Measurements from ENCODE around the gene AIPL1.

Gene AIPL1

DNA sequence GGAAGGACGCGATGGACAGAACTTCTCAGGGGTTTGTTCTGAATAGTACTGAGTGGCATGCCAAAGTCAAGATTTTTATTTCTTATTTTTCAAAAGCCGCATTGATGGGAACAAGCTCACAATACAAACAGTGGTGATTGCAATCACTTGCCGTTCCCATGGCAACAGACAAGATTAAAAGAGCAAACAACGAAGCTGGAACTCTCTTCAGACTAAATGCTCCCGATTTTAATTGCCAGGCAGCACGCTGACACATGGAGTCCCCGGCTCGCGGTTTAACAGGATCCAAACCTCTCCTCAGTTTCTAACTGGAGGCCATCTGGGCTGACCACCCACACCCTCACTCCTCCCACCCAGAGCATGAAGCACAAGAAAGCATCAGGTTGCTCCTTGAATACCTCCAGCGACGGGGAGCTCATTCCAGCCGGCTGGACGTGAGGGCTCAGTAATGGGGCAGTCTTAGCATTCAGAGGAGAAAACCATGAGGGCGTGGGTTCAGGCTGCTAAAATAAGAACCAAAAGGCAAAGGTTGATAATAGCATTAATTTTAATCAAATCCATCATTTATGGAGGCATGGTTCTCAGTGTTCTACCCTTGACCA, 41.5 kb downstream of the AIPL1 start:
- no peak overlapping the region for H3K4me3 ChIP-seq (ENCODE audit: low read depth, low read length)
- no peak for DNase-seq (ENCODE audit: low read depth)
- TF ChIP-seq, protein P1, sequence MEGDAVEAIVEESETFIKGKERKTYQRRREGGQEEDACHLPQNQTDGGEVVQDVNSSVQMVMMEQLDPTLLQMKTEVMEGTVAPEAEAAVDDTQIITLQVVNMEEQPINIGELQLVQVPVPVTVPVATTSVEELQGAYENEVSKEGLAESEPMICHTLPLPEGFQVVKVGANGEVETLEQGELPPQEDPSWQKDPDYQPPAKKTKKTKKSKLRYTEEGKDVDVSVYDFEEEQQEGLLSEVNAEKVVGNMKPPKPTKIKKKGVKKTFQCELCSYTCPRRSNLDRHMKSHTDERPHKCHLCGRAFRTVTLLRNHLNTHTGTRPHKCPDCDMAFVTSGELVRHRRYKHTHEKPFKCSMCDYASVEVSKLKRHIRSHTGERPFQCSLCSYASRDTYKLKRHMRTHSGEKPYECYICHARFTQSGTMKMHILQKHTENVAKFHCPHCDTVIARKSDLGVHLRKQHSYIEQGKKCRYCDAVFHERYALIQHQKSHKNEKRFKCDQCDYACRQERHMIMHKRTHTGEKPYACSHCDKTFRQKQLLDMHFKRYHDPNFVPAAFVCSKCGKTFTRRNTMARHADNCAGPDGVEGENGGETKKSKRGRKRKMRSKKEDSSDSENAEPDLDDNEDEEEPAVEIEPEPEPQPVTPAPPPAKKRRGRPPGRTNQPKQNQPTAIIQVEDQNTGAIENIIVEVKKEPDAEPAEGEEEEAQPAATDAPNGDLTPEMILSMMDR (IDR thresholded peaks at IDR 0.05; ENCODE audit: insufficient read depth, low read depth, low read length, missing control alignments) = no peak

DNA sequence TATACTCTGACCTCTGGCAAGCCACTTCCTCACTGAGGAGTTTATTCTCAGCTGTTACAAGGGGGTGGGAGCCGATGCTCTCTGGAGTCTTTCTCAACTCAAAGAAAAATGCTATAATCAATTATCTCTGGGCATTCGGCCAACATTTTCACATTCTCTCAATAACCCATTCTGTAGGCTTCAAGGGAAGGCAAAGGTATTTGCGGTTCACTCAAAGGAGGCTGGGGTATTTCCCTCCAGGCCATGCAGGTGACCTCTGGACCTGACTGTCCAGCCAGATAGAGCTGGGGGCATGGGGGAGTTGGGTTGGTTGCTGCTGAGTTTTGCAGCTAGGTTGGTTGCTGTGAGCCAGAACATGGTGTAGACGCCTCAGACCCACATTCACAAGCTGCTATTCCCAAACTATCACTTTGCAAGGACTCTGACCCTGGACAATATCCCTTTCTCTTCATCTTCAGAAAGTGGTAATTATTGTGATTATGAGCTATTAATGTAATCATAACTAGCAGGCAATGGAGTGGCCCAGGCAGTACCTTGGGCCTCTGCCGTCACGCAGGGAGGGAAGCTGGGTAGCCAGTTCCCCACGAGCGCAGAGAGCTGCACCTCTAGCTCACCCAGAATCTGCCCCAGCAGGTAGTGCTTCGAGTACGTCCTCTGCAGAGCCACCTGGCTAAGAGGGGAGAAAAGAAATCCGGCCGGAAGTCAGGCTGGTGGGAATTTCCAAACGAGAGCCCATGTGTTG, 42.1 kb downstream of the AIPL1 start:
- H3K4me3 ChIP-seq (ENCODE audit: low read depth, low read length) = no peak overlapping the region
- TF ChIP-seq, protein P1 (IDR thresholded peaks at IDR 0.05; ENCODE audit: insufficient read depth, low read depth, low read length, missing control alignments) = no peak
- DNase-seq (ENCODE audit: low read depth) = no peak

DNA sequence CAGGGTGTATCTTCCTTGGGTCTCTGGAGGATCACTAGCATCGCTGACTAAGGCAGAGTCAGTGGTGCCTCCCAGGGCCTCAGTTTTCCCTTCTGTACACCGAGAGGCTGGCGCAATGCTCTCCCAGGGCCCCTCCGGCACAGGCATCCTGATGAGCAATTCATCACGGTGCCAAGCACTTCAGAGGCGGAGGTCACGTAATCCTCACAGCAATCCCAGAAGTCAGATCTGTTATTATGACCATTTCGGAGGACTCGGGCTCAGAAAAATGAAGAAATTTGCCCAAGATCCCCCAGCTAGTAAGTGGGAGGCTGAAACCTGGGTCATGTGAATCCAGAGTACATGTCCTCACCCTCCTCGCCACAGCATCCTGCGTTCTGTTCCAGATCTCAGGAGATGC, 46.5 kb downstream of the AIPL1 start:
- TF ChIP-seq, protein P1 (IDR thresholded peaks at IDR 0.05; ENCODE audit: insufficient read depth, low read depth, low read length, missing control alignments) = no peak
- H3K4me3 ChIP-seq (ENCODE audit: low read depth, low read length) = no peak overlapping the region
- DNase-seq (ENCODE audit: low read depth) = no peak

DNA sequence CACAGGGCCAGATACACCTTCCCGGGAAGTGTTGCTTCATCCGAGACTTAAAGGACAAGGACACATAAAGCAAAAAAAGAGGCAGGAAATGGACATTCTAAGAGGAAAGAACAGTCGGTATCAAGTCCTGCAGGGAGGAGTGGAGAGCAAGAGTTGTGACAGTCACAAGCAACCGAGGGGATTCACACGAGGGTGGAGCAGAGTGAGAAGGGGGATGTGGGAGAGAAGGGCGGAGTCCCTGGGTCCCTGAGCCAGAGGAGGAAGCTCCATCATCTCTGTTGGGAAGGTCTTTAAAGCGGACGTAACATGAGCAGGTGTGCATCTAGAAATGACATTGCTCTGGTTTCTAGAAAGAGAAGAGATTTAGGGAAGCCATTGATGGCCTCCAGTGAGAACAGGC, 47.1 kb downstream of the AIPL1 start:
- TF ChIP-seq, protein P1 (IDR thresholded peaks at IDR 0.05; ENCODE audit: insufficient read depth, low read depth, low read length, missing control alignments) = no peak
- no peak overlapping the region for H3K4me3 ChIP-seq (ENCODE audit: low read depth, low read length)

DNA sequence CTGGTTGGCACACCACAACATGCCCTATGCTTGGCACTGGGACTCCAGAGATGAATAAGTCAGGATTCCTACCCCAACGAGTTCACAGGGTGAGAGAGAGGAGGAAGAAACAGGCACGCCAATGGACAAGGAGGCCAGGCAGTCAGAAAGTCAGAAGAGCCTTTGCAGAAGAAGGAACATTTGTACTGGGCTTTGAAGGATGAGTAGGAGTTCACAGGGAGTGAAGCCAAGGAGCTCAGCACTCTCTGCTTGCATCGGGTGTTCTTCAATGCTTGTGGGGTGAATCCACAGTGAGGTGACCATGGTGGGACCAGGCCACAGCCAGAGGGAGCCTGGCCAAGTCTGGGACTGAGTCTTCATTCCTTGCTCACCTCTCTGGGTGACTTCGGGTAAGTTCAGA, 47.5 kb downstream of the AIPL1 start:
- no peak overlapping the region for H3K4me3 ChIP-seq (ENCODE audit: low read depth, low read length)
- TF ChIP-seq, protein P1 (IDR thresholded peaks at IDR 0.05; ENCODE audit: insufficient read depth, low read depth, low read length, missing control alignments) = no peak
- DNase-seq (ENCODE audit: low read depth) = no peak

More for the DNA sequence above, 47.1 kb downstream of the AIPL1 start:
- DNase-seq (ENCODE audit: low read depth) = no peak

DNA sequence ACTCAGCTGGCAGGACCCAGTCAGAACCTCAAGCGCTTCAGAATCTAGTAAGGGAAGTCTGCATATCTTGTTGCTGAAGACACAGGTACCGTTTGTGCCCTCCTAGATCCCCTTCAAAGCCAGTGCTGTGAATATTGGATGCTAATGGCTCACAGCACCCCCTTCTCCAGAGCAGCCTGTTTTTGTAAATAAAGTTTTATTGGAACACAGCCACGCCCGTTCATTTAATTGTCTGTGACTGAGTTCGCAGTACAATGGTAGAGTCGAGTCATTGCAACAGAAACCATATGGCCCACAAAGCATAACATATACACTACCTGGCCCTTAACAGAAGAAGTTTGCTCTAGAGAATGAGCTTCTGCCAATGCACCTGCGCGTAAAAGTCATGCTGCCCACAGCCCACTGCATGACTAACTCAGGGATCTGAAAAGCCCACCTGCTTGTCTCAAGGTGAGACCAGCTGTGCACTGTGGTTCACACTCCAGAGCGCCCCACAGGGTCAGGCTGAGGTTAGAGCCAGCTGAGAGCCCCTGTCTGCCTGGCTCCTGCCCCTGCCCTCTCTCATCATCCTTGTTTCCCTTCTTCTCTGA, 48.8 kb downstream of the AIPL1 start:
- no peak for DNase-seq (ENCODE audit: low read depth)
- H3K4me3 ChIP-seq (ENCODE audit: low read depth, low read length) = no peak overlapping the region
- TF ChIP-seq, protein P1 (IDR thresholded peaks at IDR 0.05; ENCODE audit: insufficient read depth, low read depth, low read length, missing control alignments) = no peak

Data from GM12865 (cell line).